ENCODE measurements around the gene KIT. TPM values are rescaled to one million over a fixed set of nuclear protein-coding genes. Genes with fewer than 3 reads are reported as not detected.

Gene KIT
- total and polyA plus RNA-seq, 10 of the 15 experiments (the other 5 are each of a cell fraction or from before 2014, with no cell fraction given) = 0.01 to 0.03 TPM; not detected in 8

DNA sequence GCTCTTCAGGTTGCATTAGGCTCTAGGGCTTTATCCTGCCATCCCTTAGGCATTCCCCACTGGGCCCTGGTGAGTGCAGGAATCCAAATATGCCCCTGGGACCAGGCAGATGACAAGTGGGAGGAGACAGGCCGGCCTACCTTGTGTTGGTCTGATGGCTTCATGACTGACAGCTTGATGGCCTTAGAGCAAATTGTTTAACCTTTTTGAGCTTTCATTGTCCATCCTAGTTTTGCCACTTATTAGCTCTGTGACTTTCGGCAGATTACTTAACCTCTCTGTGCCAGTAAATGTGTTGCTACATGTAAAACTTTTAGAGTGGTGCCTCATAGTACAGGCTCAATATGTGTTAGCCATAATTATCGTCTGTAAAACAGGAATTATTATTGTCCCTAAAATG lies 4.4 kb downstream of the KIT start (continued):
- TF ChIP-seq, protein P1, sequence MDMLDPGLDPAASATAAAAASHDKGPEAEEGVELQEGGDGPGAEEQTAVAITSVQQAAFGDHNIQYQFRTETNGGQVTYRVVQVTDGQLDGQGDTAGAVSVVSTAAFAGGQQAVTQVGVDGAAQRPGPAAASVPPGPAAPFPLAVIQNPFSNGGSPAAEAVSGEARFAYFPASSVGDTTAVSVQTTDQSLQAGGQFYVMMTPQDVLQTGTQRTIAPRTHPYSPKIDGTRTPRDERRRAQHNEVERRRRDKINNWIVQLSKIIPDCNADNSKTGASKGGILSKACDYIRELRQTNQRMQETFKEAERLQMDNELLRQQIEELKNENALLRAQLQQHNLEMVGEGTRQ (IDR thresholded peaks at IDR 0.05; ENCODE audit: borderline replicate concordance, low read depth, low read length) = no peak
- TF ChIP-seq RAD51 (IDR thresholded peaks at IDR 0.05) (no peak), NFYB (IDR thresholded peaks at IDR 0.05; ENCODE audit: insufficient read depth, low read depth, low read length) (no peak), MTA3 (IDR thresholded peaks at IDR 0.05; ENCODE audit: borderline replicate concordance, low read length) (no peak), STAT3 (IDR thresholded peaks at IDR 0.05; ENCODE audit: low read depth, low read length) (no peak), ZNF207 (IDR thresholded peaks at IDR 0.05; ENCODE audit: borderline replicate concordance) (no peak), HCFC1 (IDR thresholded peaks at IDR 0.05; ENCODE audit: low read length) (no peak)

DNA sequence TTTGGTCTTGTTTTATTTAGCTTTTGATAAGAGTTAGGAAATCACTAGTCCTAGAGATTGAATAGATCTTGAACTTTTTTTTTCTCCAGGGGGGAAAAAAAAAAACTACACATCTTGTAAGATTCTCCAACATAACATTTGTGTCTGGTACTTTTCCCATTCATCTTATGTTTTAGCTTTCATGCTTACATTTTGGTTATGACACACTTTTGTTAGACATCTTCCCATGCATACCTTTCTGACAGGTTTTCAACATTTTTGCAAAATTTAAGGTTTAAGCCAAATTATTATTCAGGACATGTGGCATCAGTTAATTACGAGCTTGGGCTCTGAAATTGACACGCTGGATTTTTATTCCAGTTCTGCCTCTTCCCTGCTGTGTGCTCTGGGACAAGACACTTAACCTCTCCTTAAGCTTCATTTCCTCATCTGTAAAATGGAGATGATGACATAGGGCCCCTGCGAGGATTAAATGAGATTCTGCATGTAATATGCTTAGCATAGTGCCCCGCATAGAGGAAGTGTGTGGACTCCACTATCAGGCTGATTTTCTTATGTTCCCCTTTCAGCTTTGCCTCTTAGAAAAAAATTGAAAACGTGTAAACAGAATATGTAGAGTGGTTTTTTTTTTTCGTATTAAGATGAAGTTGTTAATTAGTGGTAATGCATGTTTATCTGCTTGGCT lies 5.3 kb downstream of the KIT start:
- in situ Hi-C loops (cut with MboI) = no loop called here
- Histone ChIP-seq H3K79me2 (ENCODE audit: control insufficient read depth, insufficient read depth, low read length) (no peaks in the 10 kb centered on the region), H3K4me3 (no peak overlapping the region), H3K27ac (ENCODE audit: control insufficient read depth, insufficient read depth) (no peak overlapping the region), H3K9me3 (replicated peaks; ENCODE audit: control insufficient read depth, insufficient read depth, low read length) (no peaks in the 10 kb centered on the region), H3K4me2 (ENCODE audit: control insufficient read depth, insufficient read depth) (no peak overlapping the region), H3K9ac (ENCODE audit: control insufficient read depth, insufficient read depth, low read length) (no peak overlapping the region), H3K36me3 (ENCODE audit: control insufficient read depth in 2 of 2, insufficient read depth in 2 of 2, low read length in 1 of 2) (no peaks in the 10 kb centered on the region), H3K4me1 (ENCODE audit: control insufficient read depth, insufficient read depth, low read length) (no peaks in the 10 kb centered on the region), H2AFZ (ENCODE audit: control insufficient read depth, low read depth, low read length) (no peak overlapping the region), H4K20me1 (ENCODE audit: control insufficient read depth, insufficient read depth) (no peaks in the 10 kb centered on the region), H3K27me3 (replicated peaks in 1 of 2; ENCODE audit: control insufficient read depth in 2 of 2, insufficient read depth in 2 of 2, low read length in 1 of 2) (peaks cover 6 to 16% of the 10 kb centered on the region in 2 experiments)
- ATAC-seq (no peak), FAIRE-seq (no peak), DNase-seq (ENCODE audit: low read depth, low spot score) (no peak)
- ChIA-PET POLR2A (interaction anchor here (0.6 kb wide), 1 partner anchor 16 kb away, joined by 3 read pairs; no protein-coding TSS in a partner anchor), CTCF (interaction anchor here (0.6 to 0.8 kb wide), 3 partner anchors 25 to 98 kb away, joined by 3 read pairs; no protein-coding TSS in a partner anchor), SMC1A (ENCODE audit: uncharacterized antibody, unreplicated experiment) (no interaction called here), RAD21 (ENCODE audit: unreplicated experiment) (no interaction called here)
- 16% methylated on average over 6 of the region's 6 CpGs for WGBS (ENCODE audit: insufficient coverage, insufficient replicate concordance, low lambda C conversion rate, missing lambda C conversion rate)
- BruUV-seq (replicated peaks) = no TSS peak
- intact Hi-C loops (cut with micrococcal nuclease; ENCODE audit: unreplicated experiment) = no loop called here
- TF ChIP-seq, protein P2, sequence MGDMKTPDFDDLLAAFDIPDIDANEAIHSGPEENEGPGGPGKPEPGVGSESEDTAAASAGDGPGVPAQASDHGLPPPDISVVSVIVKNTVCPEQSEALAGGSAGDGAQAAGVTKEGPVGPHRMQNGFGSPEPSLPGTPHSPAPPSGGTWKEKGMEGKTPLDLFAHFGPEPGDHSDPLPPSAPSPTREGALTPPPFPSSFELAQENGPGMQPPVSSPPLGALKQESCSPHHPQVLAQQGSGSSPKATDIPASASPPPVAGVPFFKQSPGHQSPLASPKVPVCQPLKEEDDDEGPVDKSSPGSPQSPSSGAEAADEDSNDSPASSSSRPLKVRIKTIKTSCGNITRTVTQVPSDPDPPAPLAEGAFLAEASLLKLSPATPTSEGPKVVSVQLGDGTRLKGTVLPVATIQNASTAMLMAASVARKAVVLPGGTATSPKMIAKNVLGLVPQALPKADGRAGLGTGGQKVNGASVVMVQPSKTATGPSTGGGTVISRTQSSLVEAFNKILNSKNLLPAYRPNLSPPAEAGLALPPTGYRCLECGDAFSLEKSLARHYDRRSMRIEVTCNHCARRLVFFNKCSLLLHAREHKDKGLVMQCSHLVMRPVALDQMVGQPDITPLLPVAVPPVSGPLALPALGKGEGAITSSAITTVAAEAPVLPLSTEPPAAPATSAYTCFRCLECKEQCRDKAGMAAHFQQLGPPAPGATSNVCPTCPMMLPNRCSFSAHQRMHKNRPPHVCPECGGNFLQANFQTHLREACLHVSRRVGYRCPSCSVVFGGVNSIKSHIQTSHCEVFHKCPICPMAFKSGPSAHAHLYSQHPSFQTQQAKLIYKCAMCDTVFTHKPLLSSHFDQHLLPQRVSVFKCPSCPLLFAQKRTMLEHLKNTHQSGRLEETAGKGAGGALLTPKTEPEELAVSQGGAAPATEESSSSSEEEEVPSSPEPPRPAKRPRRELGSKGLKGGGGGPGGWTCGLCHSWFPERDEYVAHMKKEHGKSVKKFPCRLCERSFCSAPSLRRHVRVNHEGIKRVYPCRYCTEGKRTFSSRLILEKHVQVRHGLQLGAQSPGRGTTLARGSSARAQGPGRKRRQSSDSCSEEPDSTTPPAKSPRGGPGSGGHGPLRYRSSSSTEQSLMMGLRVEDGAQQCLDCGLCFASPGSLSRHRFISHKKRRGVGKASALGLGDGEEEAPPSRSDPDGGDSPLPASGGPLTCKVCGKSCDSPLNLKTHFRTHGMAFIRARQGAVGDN (IDR thresholded peaks at IDR 0.05) = no peak
- TF ChIP-seq, protein P3, sequence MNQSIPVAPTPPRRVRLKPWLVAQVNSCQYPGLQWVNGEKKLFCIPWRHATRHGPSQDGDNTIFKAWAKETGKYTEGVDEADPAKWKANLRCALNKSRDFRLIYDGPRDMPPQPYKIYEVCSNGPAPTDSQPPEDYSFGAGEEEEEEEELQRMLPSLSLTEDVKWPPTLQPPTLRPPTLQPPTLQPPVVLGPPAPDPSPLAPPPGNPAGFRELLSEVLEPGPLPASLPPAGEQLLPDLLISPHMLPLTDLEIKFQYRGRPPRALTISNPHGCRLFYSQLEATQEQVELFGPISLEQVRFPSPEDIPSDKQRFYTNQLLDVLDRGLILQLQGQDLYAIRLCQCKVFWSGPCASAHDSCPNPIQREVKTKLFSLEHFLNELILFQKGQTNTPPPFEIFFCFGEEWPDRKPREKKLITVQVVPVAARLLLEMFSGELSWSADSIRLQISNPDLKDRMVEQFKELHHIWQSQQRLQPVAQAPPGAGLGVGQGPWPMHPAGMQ (IDR thresholded peaks at IDR 0.05; ENCODE audit: borderline replicate concordance) = no peak
- TF ChIP-seq RAD51 (IDR thresholded peaks at IDR 0.05) (no peak), BRCA1 (IDR thresholded peaks at IDR 0.05; ENCODE audit: low read depth, low read length) (no peak), IRF4 (IDR thresholded peaks at IDR 0.05; ENCODE audit: low read depth, low read length) (no peak), ZNF24 (IDR thresholded peaks at IDR 0.05) (no peak), POLR2A (IDR thresholded peaks at IDR 0.05; ENCODE audit: low read depth, low read length) (no peak), RBBP5 (conservative IDR thresholded peaks at IDR 0.05) (no peak), NFXL1 (IDR thresholded peaks at IDR 0.05; ENCODE audit: borderline replicate concordance) (no peak)
- TF ChIP-seq, protein P4, sequence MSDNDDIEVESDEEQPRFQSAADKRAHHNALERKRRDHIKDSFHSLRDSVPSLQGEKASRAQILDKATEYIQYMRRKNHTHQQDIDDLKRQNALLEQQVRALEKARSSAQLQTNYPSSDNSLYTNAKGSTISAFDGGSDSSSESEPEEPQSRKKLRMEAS (IDR thresholded peaks at IDR 0.05; ENCODE audit: low read depth, low read length) = no peak

All from GM12878 (cell line).